GM18508 (cell line): Measurements from ENCODE around the gene TSC22D4.

ENCODE experiments used
- ATAC-seq: cut with Tn5 transposase; IDR thresholded peaks from one replicate; pipeline ENCODE4 v1.9.1; 2021; ENCODE audit warnings: moderate number of reproducible peaks; ENCODE audit not compliant: insufficient read depth, unreplicated experiment

TSC22D4 gene

DNA sequence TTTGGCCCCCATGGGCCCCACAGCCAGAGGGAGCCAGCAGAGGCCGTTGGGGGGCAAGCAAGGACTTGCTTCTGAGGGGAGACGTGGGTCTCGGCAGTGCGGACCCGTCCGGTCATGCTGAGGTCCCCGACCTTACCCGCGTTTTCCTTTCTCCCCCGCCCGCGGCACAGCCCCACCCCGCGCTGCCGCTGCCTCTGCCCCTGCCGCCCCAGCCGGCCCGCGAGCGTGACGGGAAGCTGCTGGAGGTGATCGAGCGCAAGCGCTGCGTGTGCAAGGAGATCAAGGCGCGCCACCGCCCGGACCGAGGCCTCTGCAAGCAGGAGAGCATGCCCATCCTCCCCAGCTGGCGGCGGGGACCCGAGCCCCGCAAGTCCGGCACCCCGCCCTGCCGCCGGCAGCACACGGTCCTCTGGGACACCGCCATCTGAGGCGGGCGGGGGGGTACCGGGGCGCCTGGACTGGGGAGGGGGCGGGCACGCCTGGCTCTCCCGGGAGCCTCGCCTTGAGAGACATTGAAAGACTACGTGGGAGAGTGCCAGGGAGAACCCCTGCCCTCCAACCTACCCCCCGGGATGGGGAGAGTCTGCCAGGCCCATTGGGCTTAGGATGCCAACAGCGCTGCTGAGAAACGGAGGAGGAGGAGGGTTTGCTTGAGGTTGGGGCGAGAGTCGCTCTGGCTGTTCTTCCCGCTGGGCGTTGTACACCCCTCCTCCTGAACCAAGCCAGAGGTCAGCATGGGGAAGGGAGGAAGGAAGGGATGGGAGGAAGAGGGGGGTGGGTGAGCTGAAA is 14.7 kb upstream of the TSC22D4 start:
- no peak for ATAC-seq

DNA sequence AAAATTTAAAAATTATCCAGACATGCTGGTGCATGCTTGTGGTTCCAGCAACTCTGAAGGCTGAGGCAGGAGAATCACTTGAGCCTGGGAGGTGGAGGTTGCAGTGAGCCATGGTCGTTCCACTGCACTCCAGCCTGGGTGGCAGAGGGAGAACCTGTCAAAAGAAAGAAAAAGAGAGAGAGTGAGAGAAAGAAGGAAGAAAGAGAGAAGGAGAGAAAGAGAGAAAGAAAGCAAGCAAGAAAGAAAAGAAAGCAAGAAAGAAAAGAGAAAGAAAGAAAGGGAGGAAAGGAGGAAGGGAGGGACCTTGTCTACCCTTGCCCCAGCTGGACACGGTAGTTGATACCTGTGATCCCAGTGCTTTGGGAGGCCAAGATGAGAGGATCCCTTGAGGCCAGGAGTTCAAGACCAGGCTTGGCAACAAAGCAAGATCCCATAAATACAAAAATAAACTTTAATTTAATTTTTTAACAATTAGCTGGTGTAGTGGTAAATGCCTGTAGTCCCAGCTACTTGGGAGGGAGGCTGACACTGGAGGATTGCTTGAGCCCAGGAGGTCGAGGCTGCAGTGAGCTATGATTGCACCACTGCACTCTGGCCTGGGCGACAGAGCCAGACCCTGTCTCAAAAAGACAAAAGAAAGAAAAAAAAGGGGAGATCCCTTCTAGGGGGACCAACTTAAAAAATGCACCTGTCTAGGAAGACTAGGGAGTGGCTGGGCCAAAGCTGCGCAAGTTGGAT is 13.9 kb upstream of the TSC22D4 start:
- no peak for ATAC-seq

DNA sequence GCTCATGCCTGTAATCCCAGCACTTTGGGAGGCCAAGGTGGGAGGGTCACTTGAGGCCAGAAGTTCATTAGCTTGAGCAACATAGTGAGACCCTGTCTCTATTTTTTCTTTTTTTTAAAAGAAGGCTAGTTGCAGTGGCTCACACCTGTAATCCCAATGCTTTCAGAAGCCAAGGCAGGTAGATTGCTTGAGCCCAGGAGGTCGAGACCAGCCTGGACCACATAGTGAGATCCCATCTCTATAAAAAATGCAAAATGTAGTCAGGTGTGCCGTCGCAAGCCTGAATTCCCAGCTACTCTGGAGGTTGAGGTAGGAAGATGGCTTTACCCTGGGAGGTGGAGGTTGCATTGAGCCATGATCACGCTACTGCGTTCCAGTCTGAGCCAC is 12.2 kb upstream of the TSC22D4 start:
- ATAC-seq = no peak

DNA sequence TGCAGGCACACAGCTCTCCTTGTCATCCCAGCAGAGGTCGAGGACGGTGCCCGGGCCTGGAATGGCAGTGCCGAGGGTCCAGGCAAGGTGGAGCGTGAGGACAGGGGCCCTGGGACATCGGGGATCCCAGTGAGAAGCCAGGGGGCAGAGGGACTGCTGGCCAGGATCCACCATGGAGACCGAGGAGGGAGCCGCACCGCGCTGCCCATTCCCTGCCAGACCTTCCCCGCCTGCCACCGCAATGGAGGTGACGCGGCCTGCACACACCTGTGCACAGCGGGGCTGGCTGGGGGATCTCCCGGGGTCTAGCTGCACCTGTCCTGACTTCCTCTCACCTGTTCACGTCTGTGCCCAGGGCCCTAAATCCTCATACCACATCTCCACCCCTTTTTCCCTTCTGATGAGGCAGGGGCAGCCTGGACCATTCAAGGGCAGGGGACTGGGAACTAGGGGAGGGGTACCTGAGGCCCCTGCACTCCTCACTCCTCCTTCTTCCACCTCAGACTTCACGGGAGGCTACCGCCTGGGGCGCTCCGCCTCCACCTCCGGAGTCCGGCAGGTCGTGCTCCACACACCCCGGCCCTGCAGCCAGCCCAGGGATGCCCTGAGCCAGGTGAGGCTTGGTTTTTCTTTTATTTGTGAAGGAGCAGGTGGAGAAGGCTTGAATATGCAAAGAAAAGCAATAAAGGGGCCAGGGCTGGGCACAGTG is 11.6 kb upstream of the TSC22D4 start:
- no peak for ATAC-seq

DNA sequence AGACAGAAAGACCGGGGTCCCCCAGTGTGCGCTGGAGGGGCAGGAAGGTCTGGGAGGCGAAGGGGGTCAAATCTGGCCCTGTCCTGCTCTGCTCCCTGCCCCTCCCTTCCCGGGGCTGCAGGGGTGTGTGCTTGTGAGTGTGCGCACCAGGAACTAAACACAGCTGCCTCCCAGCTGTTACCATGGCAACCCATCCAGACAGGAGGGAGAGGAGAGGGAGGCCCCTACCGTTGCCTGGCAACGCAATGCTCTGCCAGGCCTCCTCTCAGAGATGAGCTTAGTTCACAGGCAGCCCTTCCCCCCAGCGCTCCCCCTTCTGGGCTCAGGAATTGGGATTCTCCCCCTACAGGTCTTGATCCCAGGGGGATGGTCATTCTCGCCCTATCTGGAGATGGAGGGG is 10.8 kb upstream of the TSC22D4 start:
- no peak for ATAC-seq

DNA sequence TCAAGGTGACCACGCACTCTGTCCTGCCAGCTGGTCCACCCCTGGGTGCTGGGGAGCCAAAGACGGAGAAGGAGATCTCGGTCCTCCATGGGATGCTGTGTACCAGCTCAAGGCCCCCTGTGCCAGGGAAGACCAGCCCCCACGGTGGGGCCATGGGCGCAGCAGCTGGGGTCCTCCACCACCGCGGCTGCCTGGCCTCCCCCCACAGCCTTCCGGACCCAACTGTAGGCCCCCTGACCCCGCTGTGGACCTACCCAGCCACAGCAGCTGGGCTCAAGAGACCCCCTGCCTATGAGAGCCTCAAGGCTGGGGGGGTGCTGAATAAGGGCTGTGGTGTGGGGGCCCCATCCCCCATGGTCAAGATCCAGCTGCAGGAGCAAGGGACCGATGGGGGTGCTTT is 10.1 kb upstream of the TSC22D4 start:
- ATAC-seq = no peak

DNA sequence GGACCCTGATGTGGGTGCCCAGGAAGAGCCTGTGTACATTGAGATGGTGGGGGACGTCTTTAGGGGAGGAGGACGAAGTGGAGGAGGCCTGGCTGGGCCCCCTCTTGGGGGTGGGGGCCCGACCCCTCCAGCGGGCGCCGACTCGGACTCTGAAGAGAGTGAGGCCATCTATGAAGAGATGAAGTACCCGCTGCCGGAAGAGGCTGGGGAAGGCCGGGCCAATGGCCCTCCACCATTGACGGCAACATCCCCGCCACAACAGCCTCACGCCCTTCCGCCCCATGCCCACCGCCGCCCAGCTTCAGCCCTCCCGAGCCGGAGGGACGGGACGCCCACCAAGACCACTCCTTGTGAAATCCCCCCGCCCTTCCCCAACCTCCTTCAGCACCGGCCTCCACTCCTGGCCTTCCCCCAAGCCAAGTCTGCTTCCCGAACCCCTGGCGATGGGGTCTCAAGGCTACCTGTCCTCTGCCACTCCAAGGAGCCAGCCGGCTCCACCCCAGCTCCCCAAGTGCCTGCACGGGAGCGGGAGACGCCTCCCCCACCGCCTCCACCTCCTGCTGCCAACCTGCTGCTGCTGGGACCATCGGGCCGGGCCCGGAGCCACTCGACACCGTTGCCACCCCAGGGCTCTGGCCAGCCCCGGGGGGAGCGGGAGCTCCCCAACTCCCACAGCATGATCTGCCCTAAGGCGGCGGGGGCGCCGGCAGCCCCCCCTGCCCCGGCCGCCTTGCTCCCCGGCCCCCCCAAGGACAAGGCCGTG is 9.5 kb upstream of the TSC22D4 start:
- ATAC-seq = no peak

DNA sequence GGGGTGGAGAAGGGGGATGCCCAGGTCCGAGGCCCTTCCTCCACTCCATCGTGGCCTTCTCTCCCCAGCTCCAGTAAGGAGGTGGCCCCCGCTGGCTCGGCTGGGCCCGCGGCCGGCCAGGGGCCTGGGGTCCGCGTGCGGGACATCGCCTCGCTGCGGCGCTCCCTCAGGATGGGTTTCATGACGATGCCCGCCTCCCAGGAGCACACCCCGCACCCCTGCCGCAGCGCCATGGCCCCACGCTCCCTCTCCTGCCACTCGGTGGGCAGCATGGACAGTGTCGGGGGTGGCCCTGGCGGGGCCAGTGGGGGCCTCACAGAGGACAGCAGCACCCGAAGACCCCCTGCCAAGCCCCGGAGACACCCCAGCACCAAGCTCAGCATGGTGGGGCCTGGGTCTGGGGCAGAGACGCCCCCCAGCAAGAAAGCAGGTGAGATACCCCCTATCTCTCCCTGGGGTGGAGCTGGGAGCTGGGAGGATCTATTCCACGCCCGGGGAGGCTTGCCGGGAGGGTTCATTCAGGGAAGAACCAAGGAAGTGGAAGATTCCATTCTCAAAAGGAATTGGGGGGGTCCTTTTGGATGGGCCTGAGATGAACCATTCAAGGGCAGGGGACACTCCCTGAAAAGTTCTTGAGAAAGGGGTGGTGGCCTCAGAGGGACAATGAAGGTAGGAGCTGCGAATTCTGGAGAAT is 7.9 kb upstream of the TSC22D4 start:
- no peak for ATAC-seq

DNA sequence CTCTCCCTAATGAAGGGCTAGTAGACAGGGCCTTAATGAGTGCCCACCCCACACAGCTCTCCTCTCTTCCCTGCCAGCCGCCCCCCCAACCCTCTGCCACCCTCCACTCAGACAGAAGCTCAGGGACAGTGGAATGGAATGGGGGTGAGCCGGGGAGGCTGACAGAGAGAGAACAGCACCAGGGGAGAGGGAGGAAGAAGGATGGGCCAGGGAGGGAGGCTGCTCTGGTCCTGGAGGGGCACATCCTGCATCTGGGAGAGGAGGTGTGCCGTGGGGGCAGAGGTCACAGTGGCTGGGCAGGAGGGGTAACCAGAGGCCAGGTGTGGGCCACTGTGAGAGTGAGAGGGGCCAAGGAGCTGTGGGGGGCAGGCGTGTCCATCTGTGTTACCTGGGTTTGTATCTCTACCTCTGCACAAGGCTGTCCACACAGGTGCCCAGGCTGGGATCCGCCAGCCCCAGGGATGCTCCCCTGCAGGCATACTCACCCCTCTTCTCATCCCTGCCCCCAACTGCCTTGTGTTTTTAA is 7.2 kb upstream of the TSC22D4 start:
- ATAC-seq = no peak

DNA sequence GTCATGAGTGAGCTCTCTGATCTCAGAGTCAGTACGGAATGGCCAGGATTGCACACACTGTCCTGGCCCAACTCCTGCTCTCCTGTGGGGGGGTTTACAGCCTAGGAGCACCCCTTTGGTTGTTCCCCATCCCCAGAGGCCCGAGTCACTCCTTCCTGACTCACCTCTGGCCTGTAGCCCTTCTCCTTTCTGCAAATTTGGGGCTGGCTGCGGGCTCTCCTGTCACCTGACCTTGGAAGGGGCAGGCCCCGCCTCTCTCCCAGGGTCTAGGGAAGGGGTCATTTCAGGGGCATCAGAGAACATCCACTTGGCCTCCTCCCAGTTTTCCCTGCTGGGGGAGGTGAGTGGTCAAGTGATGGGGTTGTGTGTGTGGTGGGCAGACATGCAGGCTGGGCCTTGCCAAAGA is 6.5 kb upstream of the TSC22D4 start:
- ATAC-seq = no peak

DNA sequence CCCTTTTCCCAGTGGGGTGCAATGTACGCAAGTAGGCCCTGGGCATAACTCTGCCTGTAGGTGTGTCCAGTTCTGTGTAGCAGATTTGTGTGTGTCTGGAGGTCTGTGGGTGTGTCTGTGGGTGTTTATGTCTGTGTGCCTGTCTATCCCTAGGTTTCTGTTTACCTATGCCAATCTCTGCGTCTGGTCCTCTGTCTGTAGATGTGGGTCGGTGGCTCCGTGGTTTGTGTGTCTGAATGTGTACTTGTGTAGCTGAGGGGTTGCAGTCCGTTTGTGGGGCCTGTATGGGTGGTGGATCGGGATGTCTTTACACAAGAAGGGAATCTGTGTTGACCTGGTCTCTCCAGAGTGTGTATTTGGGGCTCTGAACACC is 5.6 kb upstream of the TSC22D4 start:
- no peak for ATAC-seq

DNA sequence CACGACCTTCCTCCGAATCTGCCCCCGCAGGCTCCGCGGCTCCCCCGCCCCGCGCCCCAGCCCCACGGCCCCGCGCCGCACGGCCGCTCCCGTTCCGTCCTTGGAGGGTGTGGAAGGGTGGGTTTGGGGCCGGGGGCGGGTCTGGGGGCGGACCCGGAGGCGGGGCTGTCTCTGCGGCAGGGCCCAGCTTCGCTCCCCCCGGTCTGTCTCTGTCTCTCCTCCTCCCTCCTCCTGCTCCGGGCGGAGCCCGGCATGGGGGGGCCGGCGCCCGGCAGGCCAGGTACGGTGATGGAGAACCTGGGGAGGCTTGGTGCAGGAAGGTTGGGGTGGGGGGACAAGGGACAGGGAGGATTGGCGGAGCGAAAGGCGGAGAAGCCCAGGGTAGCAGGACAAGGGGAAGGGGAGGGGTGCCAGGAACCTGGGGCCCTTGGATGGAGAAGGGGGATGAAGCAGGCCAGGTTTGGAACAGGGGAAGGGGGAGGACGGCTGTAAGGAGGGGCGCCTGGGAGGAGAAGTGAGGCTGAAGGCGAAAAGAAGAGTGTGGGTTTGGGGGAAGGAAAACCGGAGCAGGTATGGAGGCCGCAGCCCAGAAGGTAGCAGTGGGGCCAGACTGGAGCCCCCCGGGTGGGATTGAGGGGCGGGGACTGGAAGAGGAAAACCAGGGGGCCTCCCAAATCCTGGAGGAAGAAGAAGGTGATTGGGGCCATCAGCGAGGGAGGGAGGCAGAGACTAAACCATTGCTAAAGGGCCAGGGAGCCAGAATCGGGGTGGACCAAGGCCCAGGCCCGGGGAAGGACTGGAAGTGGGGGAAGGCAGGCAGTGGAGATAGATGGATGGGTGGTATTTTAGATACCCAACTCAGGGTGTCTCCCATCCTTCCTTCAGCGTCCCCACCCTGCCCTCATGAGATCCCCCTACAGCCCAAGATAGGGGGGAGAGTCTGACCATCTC is 5.0 kb upstream of the TSC22D4 start, which contains the start of gene NYAP1:
Gene NYAP1, plus strand, starts transcription at position 206 of the 951 bp plus-strand sequence. CDS start 1,385 bp downstream, outside the sequence.
- no peak for ATAC-seq

DNA sequence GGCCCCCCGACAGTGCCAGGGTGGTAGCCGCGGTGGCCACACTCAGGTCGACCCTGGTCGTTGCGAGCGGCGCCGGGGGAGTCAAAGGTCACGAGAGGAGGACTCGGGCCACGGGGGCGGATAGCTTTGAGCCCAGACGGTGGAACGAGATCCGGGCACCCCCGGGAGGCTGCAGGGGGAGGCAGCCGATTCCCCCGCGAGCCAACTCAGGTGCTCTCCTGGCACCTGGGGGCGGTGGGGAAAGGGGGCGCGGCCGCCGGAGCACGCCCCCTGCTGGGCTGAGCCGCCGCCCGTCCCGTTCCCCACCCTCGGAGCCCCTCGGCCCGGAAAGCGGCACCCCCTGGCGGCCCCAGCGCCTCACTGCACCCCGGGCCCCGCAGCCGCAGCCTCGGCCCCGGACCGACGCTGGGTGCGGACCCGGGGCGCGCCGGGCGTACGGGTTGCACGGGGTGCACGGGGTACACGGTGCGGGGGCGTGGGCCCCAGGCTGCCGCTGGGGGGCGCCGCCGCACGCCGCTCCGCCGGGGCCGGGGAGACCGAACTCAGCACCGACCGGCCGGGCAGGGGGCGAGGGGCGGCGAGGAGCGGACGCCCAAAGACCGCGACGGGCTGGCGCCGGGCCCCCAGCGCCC is 4.2 kb upstream of the TSC22D4 start:
- ATAC-seq = no peak

DNA sequence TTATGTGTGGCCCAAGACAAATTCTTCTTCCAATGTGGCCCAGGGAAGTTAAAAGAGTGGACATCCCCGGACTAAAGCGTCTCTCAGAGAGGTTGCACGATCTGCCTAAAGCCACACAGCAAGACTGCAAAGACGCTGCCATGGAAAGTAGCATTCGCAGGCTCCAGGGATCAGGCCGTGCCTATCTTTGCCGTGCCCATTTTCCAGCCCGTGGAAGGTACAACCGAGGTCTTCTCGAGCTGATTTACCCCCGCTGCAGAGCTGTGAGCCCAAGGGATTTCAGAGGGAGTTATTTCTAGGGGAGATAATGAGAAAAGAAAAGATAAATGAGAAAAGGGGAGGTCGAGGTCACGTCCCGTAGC is 3.7 kb upstream of the TSC22D4 start:
- ATAC-seq = no peak

DNA sequence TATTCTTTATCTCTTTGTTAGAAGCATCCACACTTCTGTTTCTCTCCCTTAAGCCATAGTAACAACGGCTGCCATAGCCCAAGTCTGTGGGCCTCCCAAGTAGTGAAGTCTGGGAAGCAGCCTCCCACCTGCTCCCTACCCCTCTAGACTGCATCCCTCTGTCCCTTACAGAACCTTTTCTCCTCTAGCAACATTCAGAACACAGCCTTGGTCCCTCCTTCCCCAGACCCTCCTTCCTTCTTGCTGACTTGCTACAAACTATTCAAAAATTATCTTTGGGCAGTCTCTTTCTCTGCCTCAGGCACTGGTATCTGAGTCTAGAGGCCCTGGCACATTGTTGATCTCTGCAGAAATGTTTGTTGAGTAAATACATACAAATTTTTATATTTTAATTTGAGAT is 2.5 kb upstream of the TSC22D4 start:
- ATAC-seq = no peak

DNA sequence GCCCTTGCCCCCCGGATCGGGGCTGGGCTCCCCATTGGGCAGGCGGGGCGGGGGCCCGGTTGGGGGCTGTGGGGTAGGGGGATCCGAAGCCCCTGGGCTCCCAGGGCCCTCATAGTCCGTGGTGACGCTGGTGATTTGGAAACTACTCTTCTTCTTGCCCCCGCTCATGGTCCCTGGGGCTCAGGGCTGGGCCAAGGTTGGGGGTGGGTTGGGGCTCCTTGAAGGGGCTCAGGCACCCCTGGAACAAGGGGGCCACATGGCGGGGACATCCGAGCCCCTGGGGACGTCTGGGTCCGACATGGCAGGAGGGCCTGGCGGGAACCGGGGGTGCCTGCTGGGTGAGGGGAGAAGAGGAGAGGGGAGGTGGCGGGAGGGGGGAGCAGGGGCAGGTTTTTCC is 1.1 kb downstream of the TSC22D4 start:
- no peak for ATAC-seq

DNA sequence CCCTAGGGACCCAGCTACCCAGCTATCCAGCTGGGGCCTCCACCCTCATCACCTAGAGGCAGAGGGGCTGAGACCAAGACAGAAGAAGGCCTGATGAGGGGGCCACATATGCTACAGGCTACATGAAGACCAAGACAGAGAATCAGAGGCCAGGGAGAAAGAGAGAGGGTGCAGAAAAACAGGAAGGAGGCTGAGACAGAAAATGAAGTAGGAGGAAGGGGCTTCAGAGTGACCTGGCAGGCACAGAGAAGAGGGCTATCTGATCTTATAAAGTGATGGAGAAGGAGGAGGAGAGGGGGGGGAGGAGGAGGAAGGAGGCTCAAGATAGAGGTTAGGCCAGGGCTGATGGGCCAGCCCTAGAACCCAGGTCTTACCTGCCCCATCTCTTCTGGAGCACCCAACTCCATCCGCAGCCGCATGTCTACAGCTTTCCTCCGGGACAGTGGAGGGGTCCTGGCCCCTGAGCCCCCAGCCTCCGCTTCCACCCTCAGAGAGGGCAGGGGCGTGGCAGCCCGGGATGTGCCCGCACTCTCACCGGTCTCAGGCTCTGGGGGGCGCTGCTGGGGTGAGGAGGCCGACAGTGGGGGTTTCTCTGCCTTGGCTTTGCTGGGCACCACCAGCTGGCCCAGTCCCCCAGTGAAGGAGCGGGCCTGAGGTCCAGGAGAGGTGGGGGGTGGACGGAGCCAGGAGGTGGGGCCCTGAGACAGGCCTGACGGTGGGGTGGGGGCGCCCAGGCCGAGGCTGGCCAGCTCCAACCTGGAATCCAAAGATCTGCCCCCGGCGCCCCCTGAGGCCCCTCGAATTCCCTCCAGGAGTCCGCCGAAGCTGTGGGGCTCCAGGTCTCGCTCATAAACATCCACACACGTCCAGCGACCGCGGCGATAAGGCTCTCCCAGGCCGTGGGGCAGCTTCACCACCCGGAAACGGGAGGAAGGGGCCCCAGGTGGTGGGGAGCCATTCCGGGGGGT is 1.8 kb downstream of the TSC22D4 start:
- no peak for ATAC-seq
